NT2/D1 (cell line): Measurements from ENCODE around the gene ATXN1.
"Not testable (repeated sequence)": the region's sequence is repeated elsewhere in the genome, so short reads cannot be mapped to it uniquely, and the experiment has no call there.

Source experiments
- DNase-seq: peaks from one replicate; pipeline ENCODE4 v3.0.0-alpha.2; 2011; ENCODE audit warnings: low read depth, low spot score
- H3K27me3 ChIP-seq: 2 replicates; pipeline ENCODE4 v1.6.0; 2011; ENCODE audit warnings: mild to moderate bottlenecking; ENCODE audit not compliant: insufficient read length, insufficient read depth
- H3K36me3 ChIP-seq: 2 replicates; pipeline ENCODE4 v1.6.1; 2011; ENCODE audit warnings: mild to moderate bottlenecking, low read length, mixed read lengths; ENCODE audit not compliant: insufficient read depth, insufficient read length
- H3K4me1 ChIP-seq: 2 replicates; pipeline ENCODE4 v1.5.1; 2011; ENCODE audit not compliant: insufficient read depth, insufficient read length
- H3K4me3 ChIP-seq: 2 replicates; pipeline ENCODE4 v1.5.1; 2011; ENCODE audit warnings: low read depth; ENCODE audit not compliant: insufficient read length
- H3K9ac ChIP-seq: 2 replicates; pipeline ENCODE4 v1.6.0; 2011; ENCODE audit warnings: low read depth; ENCODE audit not compliant: insufficient read length
- H3K9me3 ChIP-seq: 2 replicates; pipeline ENCODE4 v1.5.1; 2011; ENCODE audit warnings: mild to moderate bottlenecking, low read length; ENCODE audit not compliant: insufficient read depth
- SUZ12 ChIP-seq: IDR thresholded peaks from 2 replicates; pipeline ENCODE4 v1.6.1; 2011; ENCODE audit not compliant: insufficient read length, insufficient read depth; ENCODE audit errors: extremely low read depth
- YY1 ChIP-seq: IDR thresholded peaks from 2 replicates; pipeline ENCODE4 v1.6.1; 2011; ENCODE audit not compliant: insufficient read length, insufficient read depth
- ZNF274 ChIP-seq: IDR thresholded peaks from 2 replicates; pipeline ENCODE4 v1.6.1; 2011; ENCODE audit warnings: mild to moderate bottlenecking, low read depth, low read length

Gene ATXN1

DNA sequence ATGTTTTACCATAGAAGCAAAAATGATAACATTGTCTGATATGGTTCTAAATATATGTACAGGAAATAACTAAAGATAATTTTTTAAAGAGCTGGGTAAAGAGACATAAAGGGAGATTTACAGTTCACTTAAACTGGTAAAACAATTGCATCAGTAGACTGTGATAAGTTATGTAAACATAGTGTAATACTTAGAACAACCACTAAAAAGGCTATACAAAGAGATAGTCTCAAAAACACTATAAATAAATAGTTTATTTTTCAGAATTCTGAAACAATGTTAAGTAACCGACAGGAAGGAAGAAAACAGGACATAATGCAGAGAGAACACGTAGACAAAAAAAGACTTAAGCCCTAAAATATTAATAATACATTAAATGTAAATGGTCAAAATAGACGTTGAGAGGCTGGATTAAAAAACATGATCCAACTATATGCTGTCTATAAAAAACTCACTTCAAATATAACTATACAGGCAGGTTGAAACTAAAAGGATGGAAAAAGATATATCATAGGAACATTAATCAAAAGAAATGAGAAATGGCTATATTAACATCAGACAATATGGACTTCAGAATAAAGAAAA, 32.7 kb upstream of the ATXN1 start:
- DNase-seq, result no peak
- no peak for TF ChIP-seq ZNF274
- no peak for TF ChIP-seq YY1
- no peak for TF ChIP-seq SUZ12
- H3K4me1 ChIP-seq, result no peaks in the 10 kb centered on the region
- peaks cover 18% of the 10 kb centered on the region for H3K9me3 ChIP-seq
- H3K4me3 ChIP-seq, result no peak overlapping the region
- no peaks in the 10 kb centered on the region for H3K27me3 ChIP-seq
- H3K36me3 ChIP-seq, result no peaks in the 10 kb centered on the region
- H3K9ac ChIP-seq, result no peak overlapping the region

DNA sequence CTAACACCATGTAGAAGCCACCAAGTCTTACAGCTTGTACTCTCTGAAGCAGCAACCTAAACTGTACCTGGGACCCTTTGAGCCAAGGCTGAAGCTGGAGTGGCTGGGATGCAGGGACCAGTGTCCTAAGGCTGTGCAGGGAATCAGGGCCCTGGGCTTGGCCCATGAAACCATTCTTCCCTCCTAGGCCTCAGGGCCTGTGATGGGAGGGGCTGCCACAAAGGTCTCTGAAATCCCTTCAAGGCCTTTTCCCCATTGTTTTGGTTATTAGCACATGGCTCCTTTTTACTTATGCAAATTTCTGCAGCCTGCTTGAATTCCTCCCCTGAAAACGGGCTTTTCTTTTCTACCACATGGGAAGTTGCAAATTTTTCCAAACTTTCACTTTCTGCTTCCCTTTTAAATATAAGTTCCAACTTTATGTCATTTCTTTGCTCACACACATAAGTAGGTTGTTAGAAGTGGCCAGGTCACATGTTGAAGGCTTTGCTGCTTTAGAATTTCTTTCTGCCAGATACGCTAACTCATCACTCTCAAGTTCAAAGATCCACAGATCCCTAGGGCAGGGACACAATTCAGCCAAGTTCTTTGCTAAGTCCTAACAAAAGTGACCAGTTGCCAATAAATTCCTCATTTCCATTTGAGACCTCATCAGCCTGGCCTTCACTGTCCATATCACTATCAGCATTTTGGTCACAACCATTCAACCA, 28.2 kb upstream of the ATXN1 start:
- Histone ChIP-seq H3K4me3 (no peak overlapping the region), H3K9me3 (peaks cover 25% of the 10 kb centered on the region), H3K27me3 (no peaks in the 10 kb centered on the region), H3K36me3 (no peaks in the 10 kb centered on the region), H3K4me1 (no peaks in the 10 kb centered on the region), H3K9ac (no peak overlapping the region)
- no peak for DNase-seq
- no peak for TF ChIP-seq ZNF274
- no peak for TF ChIP-seq YY1
- TF ChIP-seq SUZ12, result no peak

DNA sequence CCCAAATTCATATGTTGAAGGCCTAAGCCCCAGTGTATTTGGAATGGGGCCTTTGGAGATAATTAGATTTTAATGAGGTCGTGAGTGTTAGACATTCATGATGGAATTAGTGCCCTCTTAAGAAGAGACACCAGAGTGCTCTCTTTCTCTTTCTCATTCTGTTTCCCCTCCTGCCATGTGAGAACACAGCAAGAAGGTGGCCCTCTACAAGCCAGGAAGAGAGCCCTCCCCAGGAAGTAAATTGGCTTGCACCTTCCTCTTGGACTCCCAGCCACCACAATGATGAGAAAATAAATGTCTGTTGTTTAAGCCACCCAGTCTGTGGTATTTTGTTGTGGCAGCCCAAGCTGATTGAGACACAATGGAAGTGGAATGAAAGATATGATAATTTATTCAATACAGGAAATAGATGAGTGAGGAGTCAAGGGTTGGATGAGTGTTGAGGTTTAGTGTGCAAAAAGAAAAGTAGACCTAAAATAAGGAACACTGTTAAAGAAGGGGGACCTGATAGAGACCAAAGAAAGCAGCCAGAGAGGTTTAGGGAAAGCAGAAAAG, 25.9 kb upstream of the ATXN1 start:
- TF ChIP-seq YY1 (no peak), ZNF274 (no peak), SUZ12 (no peak)
- H3K27me3 ChIP-seq, result no peaks in the 10 kb centered on the region
- H3K9ac ChIP-seq, result no peak overlapping the region
- no peak for DNase-seq
- H3K36me3 ChIP-seq, result no peaks in the 10 kb centered on the region
- no peaks in the 10 kb centered on the region for H3K4me1 ChIP-seq
- no peak overlapping the region for H3K4me3 ChIP-seq
- H3K9me3 ChIP-seq, result peaks cover 25% of the 10 kb centered on the region

DNA sequence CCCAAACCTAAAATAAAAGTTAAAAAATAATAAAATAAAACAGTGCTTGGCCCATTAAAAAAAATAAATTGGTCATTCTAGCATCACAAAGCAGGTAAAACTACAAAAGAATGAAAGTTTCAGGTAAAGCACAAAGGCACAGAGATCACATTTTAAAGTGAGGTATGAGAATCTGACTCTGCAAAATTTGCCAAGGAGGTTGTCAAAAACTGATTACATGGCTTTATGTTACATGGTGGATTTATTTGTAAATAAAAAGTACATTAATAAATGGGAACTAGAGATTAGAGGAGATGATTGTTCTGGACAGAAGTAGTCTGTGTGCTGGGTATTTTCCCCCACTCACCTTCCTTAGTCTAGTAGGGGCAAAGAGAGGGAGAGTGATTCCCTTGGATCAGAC, 24.2 kb upstream of the ATXN1 start:
- H3K9me3 ChIP-seq, result peaks cover 24% of the 10 kb centered on the region
- H3K4me3 ChIP-seq, result no peak overlapping the region
- no peak for DNase-seq
- H3K9ac ChIP-seq, result no peak overlapping the region
- no peaks in the 10 kb centered on the region for H3K4me1 ChIP-seq
- no peak for TF ChIP-seq ZNF274
- TF ChIP-seq SUZ12, result no peak
- TF ChIP-seq YY1, result no peak
- H3K27me3 ChIP-seq, result no peaks in the 10 kb centered on the region
- no peaks in the 10 kb centered on the region for H3K36me3 ChIP-seq

DNA sequence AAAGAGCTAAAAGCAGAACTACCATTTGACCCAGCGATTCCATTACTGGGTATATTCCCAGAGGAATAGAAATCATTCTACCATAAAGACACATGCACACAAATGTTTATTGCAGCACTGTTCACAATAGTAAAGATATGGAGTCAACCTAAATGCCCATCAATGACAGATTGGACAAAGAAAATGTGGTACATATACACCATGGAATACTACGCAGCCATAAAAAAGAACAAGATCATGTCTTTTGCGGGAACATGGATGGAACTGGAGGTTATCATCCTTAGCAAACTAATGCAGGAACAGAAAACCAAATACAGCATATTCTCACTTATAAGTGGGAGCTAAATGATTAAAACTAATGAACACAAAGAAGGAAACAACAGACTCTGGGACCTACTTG, 23.7 kb upstream of the ATXN1 start:
- not testable (repeated sequence) for H3K4me1 ChIP-seq, DNase-seq

DNA sequence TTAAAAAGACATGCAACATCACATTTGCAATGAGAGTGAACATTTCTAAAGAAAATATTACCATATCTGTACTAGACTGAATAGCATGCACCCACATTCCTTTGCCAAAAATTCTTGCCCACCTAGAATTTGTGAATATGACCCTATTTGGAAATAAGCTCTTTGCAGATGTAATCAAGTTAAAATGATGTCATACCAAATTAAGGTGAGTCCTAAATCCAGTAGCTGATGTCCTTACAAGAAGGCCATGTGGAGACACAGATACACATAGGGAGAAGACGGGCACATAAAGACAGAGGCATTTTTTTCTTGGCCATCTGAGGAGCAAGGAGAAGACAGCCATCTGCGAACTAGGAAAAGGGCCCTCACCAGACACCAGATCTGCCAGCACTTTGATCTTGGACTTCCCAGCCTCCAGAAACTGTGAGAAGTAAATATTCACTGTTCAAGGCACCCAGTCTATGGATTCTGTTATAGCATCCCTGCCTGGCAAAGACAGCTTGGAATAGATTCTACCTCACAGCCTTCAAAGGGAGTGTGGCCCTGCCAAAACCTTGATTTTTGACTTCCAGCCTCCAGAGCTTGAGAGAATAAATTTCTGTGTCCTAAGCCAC, 22.8 kb upstream of the ATXN1 start:
- no peak for TF ChIP-seq YY1
- TF ChIP-seq SUZ12, result no peak
- no peak for TF ChIP-seq ZNF274
- H3K27me3 ChIP-seq, result no peaks in the 10 kb centered on the region
- H3K4me1 ChIP-seq, result no peaks in the 10 kb centered on the region
- H3K4me3 ChIP-seq, result no peak overlapping the region
- H3K36me3 ChIP-seq, result no peaks in the 10 kb centered on the region
- H3K9me3 ChIP-seq, result peaks cover 9% of the 10 kb centered on the region
- H3K9ac ChIP-seq, result no peak overlapping the region
- no peak for DNase-seq

More for the DNA sequence above, 23.7 kb upstream of the ATXN1 start:
- H3K27me3 ChIP-seq, H3K9ac ChIP-seq, H3K36me3 ChIP-seq, H3K4me3 ChIP-seq: not testable (repeated sequence)
- H3K9me3 ChIP-seq, result peaks cover 18% of the 10 kb centered on the region

DNA sequence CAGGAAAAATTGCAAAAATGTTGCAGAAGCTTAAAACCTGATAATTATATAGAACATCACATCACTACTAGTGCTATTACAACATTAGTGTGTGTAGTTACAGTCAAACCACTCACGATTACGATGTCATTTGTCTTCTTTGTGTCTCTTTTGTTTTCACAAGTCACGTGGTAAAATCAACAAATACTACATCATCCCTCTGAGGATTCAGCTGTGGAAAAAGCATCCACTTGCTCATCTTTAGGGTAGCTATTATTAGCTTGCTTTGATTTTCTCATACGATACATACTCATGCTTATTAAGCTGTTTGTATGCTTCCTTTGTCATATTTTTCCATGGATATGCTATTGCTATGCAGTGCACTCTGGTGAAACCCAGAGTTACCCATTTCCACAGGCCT, 22.2 kb upstream of the ATXN1 start:
- no peak for DNase-seq
- no peak for TF ChIP-seq ZNF274
- no peak for TF ChIP-seq SUZ12
- no peak for TF ChIP-seq YY1
- Histone ChIP-seq H3K4me3 (no peak overlapping the region), H3K9ac (no peak overlapping the region), H3K36me3 (no peaks in the 10 kb centered on the region), H3K9me3 (peaks cover 4% of the 10 kb centered on the region), H3K27me3 (no peaks in the 10 kb centered on the region), H3K4me1 (no peaks in the 10 kb centered on the region)
